ENCODE data around the gene ASIC4. TPM values are rescaled to one million over a fixed set of nuclear protein-coding genes. Genes with fewer than 3 reads are reported as not detected.
A peak's percentile ranks its signal among the peaks of the same experiment; 100 is the strongest.

Gene ASIC4
- total and polyA plus RNA-seq, 2 experiments from 2014 or later, result 0.13 to 3.6 TPM

- H3K4me1 ChIP-seq (ENCODE audit: insufficient read depth), result peaks cover 29% of the 10 kb centered on the region
- peaks cover 19% of the 10 kb centered on the region; the same call in 1 of the 2 replicates for H3F3A ChIP-seq (replicated peaks; ENCODE audit: low read depth)
- peaks cover 14% of the 10 kb centered on the region for H3K79me2 ChIP-seq (replicated peaks; ENCODE audit: insufficient read depth)
- peaks cover 6% of the 10 kb centered on the region; the same call in 1 of the 2 replicates for H3K27me3 ChIP-seq (ENCODE audit: insufficient read depth)
- H3K27ac ChIP-seq (ENCODE audit: low read depth), result 0 out of 2 replicates have a peak overlapping the region, but pooled peaks have one; percentile 55
- DNase-seq (ENCODE audit: low spot score) (no peak), ATAC-seq (no peak)
- H3K4me3 Mint-ChIP-seq, result no peak overlapping the region; the same call in 2 of the 3 replicates
- H3K4me2 ChIP-seq, result peak overlapping the region; percentile 69; the same call in 1 of the 2 replicates
- no peak overlapping the region for H3K4me3 ChIP-seq
- H2AFZ ChIP-seq, result no peak overlapping the region
- H3K27me3 Mint-ChIP-seq (ENCODE audit: insufficient read depth, low read depth, poor library complexity), result peaks cover 29% of the 10 kb centered on the region
- peaks cover 18% of the 10 kb centered on the region for H4K20me1 ChIP-seq (replicated peaks; ENCODE audit: insufficient read depth)
- H3K9me2 ChIP-seq (ENCODE audit: insufficient read depth), result no peaks in the 10 kb centered on the region
- peaks cover 34% of the 10 kb centered on the region for H3K4me1 Mint-ChIP-seq
- peaks cover 9% of the 10 kb centered on the region for H3K36me3 ChIP-seq (ENCODE audit: insufficient read depth)
- H3K27ac Mint-ChIP-seq, result no peak overlapping the region
- H3K9me3 Mint-ChIP-seq, result no peaks in the 10 kb centered on the region; the same call in 2 of the 3 replicates
- peaks cover 30% of the 10 kb centered on the region for H3K36me3 Mint-ChIP-seq (ENCODE audit: low read depth)
- TF ChIP-seq EZH2 (IDR thresholded peaks at IDR 0.05; ENCODE audit: low read depth, unreplicated experiment) (no peak), NANOG (IDR thresholded peaks at IDR 0.05; ENCODE audit: borderline replicate concordance) (no peak)
Observed at GRCh38 chr2:219538956-219539788, 24.9 kb downstream of the ASIC4 start.

- H3K79me2 ChIP-seq (replicated peaks; ENCODE audit: insufficient read depth), result peaks cover 14% of the 10 kb centered on the region
- Mint-ChIP-seq H3K27me3 (ENCODE audit: insufficient read depth, low read depth, poor library complexity) (peaks cover 27% of the 10 kb centered on the region), H3K36me3 (ENCODE audit: low read depth) (peaks cover 33% of the 10 kb centered on the region), H3K4me3 (no peak overlapping the region), H3K4me1 (peaks cover 41% of the 10 kb centered on the region), H3K27ac (no peak overlapping the region), H3K9me3 (no peaks in the 10 kb centered on the region; the same call in 2 of the 3 replicates)
- H2AFZ ChIP-seq, result no peak overlapping the region
- no peak overlapping the region for H3K4me3 ChIP-seq
- peaks cover 9% of the 10 kb centered on the region for H3K36me3 ChIP-seq (ENCODE audit: insufficient read depth)
- peaks cover 29% of the 10 kb centered on the region for H3K4me1 ChIP-seq (ENCODE audit: insufficient read depth)
- H3K27ac ChIP-seq (ENCODE audit: low read depth), result no peak overlapping the region
- H3K27me3 ChIP-seq (ENCODE audit: insufficient read depth), result peaks cover 9% of the 10 kb centered on the region; the same call in 1 of the 2 replicates
- TF ChIP-seq CTCF (conservative IDR thresholded peaks at IDR 0.05; ENCODE audit: low read depth in 2 of 2) (no peak), EZH2phosphoT487 (IDR thresholded peaks at IDR 0.05; ENCODE audit: unreplicated experiment) (no peak), POLR2AphosphoS5 (IDR thresholded peaks at IDR 0.05; ENCODE audit: low read depth) (no peak)
- H4K20me1 ChIP-seq (replicated peaks; ENCODE audit: insufficient read depth), result peaks cover 21% of the 10 kb centered on the region
- H3K9me2 ChIP-seq (ENCODE audit: insufficient read depth), result no peaks in the 10 kb centered on the region
- no peak for DNase-seq (ENCODE audit: low spot score)
- no peak overlapping the region for H3K4me2 ChIP-seq
- no peak for ATAC-seq
- H3F3A ChIP-seq (replicated peaks; ENCODE audit: low read depth), result peaks cover 19% of the 10 kb centered on the region
Observed at GRCh38 chr2:219539926-219540678, 25.8 kb downstream of the ASIC4 start.
